RWPE1 (cell line): ENCODE data around the gene LRRC42.

Experiments
- CTCF ChIA-PET: fragments of 350-600 bp; sonication (Branson Sonifier 250); formaldehyde crosslinking; extraction: SDS; loops from one replicate; lab custom pipeline; 2021; lab: Yijun Ruan, JAX
- POLR2A ChIA-PET: fragments of 400-600 bp; formaldehyde crosslinking; extraction: SDS; loops from one replicate; lab custom pipeline; 2020; ENCODE audit warnings: antibody characterized with exemption; ENCODE audit not compliant: low non-redundant PET; lab: Yijun Ruan, JAX
- DNase-seq: peaks from one replicate; pipeline ENCODE4 v3.0.0; 2012; ENCODE audit warnings: low spot score
- H3K27ac ChIP-seq: fragments of 450-650 bp; 2 replicates; pipeline ENCODE4 v1.5.1; 2017
- CTCF ChIP-seq: fragments of 450-650 bp; conservative IDR thresholded peaks from 2 replicates; pipeline ENCODE4 v1.5.1; 2017; ENCODE audit warnings: low read depth, mild to moderate bottlenecking

The LRRC42 gene

GRCh38 chr1:53945183-53945432 is 1.0 kb upstream of the LRRC42 start:
- ChIA-PET POLR2A (interaction anchor here (0.9 kb wide), 1 partner anchor 107 kb away, joined by 4 read pairs; the partner anchor contains the start of gene NDC1), CTCF (no interaction called here)
- DNase-seq: no peak
- TF ChIP-seq CTCF: no peak
- H3K27ac ChIP-seq: peak overlapping the region; percentile 90

- ChIA-PET CTCF (interaction anchor here (0.9 to 1.3 kb wide), 3 partner anchors 14 to 76 kb away, joined by 3 read pairs; no protein-coding TSS in a partner anchor), POLR2A (interaction anchor here (0.9 kb wide), 2 partner anchors 56 to 107 kb away, joined by 3 to 4 read pairs; partner anchors contain the start of genes NDC1 and YIPF1)
- TF ChIP-seq CTCF: no peak
- H3K27ac ChIP-seq: peak within 1 kb of the TSS; percentile 90
- DNase-seq: peak; percentile 96
Observed at GRCh38 chr1:53945433-53946251, 508 bp upstream of the LRRC42 start, which contains the start of gene IFT25. Gene IFT25, minus strand, starts transcription at chr1:53945699. Its CDS starts 5,617 bp downstream, at chr1:53940082.

- no peak for TF ChIP-seq CTCF
- no peak for DNase-seq
- CTCF ChIA-PET: interaction anchor here (0.6 kb wide), 1 partner anchor 62 kb away, joined by 3 read pairs; no protein-coding TSS in a partner anchor
- POLR2A ChIA-PET: no interaction called here
- H3K27ac ChIP-seq: peak overlapping the region; percentile 90
Observed at GRCh38 chr1:53947172-53947907, 1.2 kb downstream of the LRRC42 start.

GRCh38 chr1:53948291-53948690 is 2.1 kb downstream of the LRRC42 start:
- ChIA-PET POLR2A (no interaction called here), CTCF (interaction anchor here (0.9 kb wide), 1 partner anchor 11 kb away, joined by 3 read pairs; no protein-coding TSS in a partner anchor)
- no peak for TF ChIP-seq CTCF
- H3K27ac ChIP-seq: no peak overlapping the region
- no peak for DNase-seq

- peak; percentile 31; the same call in 1 of the 2 replicates for TF ChIP-seq CTCF
- DNase-seq: peak; percentile 38
- ChIA-PET CTCF (interaction anchor here (0.6 to 0.9 kb wide), 4 partner anchors 10 to 1579 kb away, joined by 3 to 5 read pairs (median 4); no protein-coding TSS in a partner anchor), POLR2A (no interaction called here)
- no peak overlapping the region for H3K27ac ChIP-seq
Observed at GRCh38 chr1:53949023-53949990, 3.2 kb downstream of the LRRC42 start.

- CTCF ChIA-PET: no interaction called here
- DNase-seq: no peak
- peak overlapping the region; percentile 34 for H3K27ac ChIP-seq
- TF ChIP-seq CTCF: no peak
- POLR2A ChIA-PET: no interaction called here
Observed at GRCh38 chr1:53951697-53952096, 5.5 kb downstream of the LRRC42 start.
